Lung (tissue), 12 donors: Measurements from ENCODE around the gene SAA4. TPM values are rescaled to one million over a fixed set of nuclear protein-coding genes. Genes with fewer than 3 reads are reported as not detected.

Source experiments
- ATAC-seq: fragments of 200-7000 bp; cut with Tn5 transposase; one replicate; pipeline ENCODE4 v1.9.1; 2020; ENCODE audit warnings: moderate number of reproducible peaks; ENCODE audit not compliant: insufficient read depth, low FRiP score
- DNase-seq, 3 donors: peaks; one replicate each; pipeline ENCODE4 v3.0.0-alpha.2; 2013 to 2017
- H3K27ac ChIP-seq, 2 donors: one replicate each; pipeline ENCODE4 v1.5.1; 2013; ENCODE audit warnings: mild to moderate bottlenecking in 2 of 2, moderate library complexity in 2 of 2, control low read depth in 1 of 2, inconsistent platforms in 1 of 2, low read depth in 1 of 2, low read length in 1 of 2
- H3K27me3 ChIP-seq, 3 donors: one replicate each; pipeline ENCODE4 v1.5.1; 2013; ENCODE audit warnings: low read length in 2 of 3; ENCODE audit not compliant: control insufficient read depth in 3 of 3, insufficient read depth in 3 of 3
- H3K36me3 ChIP-seq, 4 donors: one replicate each; pipeline ENCODE4 v1.5.1; 2013; ENCODE audit warnings: low read length in 4 of 4, mild to moderate bottlenecking in 1 of 4, moderate library complexity in 1 of 4; ENCODE audit not compliant: control insufficient read depth in 4 of 4, insufficient read depth in 4 of 4
- H3K4me1 ChIP-seq, 5 donors: one replicate each; pipeline ENCODE4 v1.5.1; 2013; ENCODE audit warnings: low read length in 5 of 5, mild to moderate bottlenecking in 2 of 5, moderate library complexity in 1 of 5; ENCODE audit not compliant: control insufficient read depth in 5 of 5, insufficient read depth in 5 of 5
- H3K4me3 ChIP-seq: one replicate; pipeline ENCODE4 v1.5.1; 2013; ENCODE audit warnings: mild to moderate bottlenecking, control low read depth, moderate library complexity
- H3K9ac ChIP-seq, 2 donors: one replicate each; pipeline ENCODE4 v1.5.1; 2013; ENCODE audit warnings: low read length in 2 of 2, control low read depth in 1 of 2; ENCODE audit not compliant: insufficient read depth in 1 of 2
- H3K9me3 ChIP-seq, 4 donors: one replicate each; pipeline ENCODE4 v1.5.1; 2013; ENCODE audit warnings: low read length in 3 of 4, mild to moderate bottlenecking in 1 of 4, moderate library complexity in 1 of 4; ENCODE audit not compliant: control insufficient read depth in 4 of 4, insufficient read depth in 3 of 4
- WGBS, 2 donors: extraction: QIAGEN DNeasy Blood & Tissue Kit; methylation state at CpG; one replicate each; pipeline ENCODE4 v1.1.7; 2013; 5-methylcytosine and 5-hydroxymethylcytosine counted together
- polyA plus RNA-seq, 2 donors: library from polyadenylated mRNA; stranded (reverse); fragments of 200-250 nt; gene quantifications; one replicate each; pipeline ENCODE4 v1.2.1, GENCODE V29; 2013
- total RNA-seq, 2 donors: library from RNA; depleted of rRNA in 1 of 2; stranded (reverse); fragments of >200 nt in 1 of 2; gene quantifications; one replicate each; pipeline ENCODE4 v1.2.1, GENCODE V29; 2014 to 2021
- TF ChIP-seq, protein P1 (sequence below): IDR thresholded peaks from 2 replicates; pipeline ENCODE4 v1.5.1; 2012; ENCODE audit warnings: mild to moderate bottlenecking; ENCODE audit errors: control extremely low read depth, extremely low read depth
- donor health status: control.
- donor health status: control.
- donor health status: Bipolar disorder and iron deficiency.
- donor health status: healthy.
- donor health status: DM: yes; HTN: yes; CAD: no.

The SAA4 gene
- total and polyA plus RNA-seq, 4 donors, result 0.39 to 6.4 (median 3.8) TPM; not detected in 1

- Histone ChIP-seq H3K27me3 (no peaks in the 10 kb centered on the region), H3K4me3 (no peak overlapping the region), H3K36me3 (no peaks in the 10 kb centered on the region), H3K9ac (no peak overlapping the region), H3K4me1 (peaks cover 0 to 1% (median 0%) of the 10 kb centered on the region in 5 donors), H3K9me3 (no peaks in the 10 kb centered on the region), H3K27ac (no peak overlapping the region)
- TF ChIP-seq, protein P1, sequence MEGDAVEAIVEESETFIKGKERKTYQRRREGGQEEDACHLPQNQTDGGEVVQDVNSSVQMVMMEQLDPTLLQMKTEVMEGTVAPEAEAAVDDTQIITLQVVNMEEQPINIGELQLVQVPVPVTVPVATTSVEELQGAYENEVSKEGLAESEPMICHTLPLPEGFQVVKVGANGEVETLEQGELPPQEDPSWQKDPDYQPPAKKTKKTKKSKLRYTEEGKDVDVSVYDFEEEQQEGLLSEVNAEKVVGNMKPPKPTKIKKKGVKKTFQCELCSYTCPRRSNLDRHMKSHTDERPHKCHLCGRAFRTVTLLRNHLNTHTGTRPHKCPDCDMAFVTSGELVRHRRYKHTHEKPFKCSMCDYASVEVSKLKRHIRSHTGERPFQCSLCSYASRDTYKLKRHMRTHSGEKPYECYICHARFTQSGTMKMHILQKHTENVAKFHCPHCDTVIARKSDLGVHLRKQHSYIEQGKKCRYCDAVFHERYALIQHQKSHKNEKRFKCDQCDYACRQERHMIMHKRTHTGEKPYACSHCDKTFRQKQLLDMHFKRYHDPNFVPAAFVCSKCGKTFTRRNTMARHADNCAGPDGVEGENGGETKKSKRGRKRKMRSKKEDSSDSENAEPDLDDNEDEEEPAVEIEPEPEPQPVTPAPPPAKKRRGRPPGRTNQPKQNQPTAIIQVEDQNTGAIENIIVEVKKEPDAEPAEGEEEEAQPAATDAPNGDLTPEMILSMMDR, result no peak
- DNase-seq, result no peak
- no peak for ATAC-seq
Observed at GRCh38 chr11:18259259-18259658, 22.7 kb upstream of the SAA4 start.

DNA sequence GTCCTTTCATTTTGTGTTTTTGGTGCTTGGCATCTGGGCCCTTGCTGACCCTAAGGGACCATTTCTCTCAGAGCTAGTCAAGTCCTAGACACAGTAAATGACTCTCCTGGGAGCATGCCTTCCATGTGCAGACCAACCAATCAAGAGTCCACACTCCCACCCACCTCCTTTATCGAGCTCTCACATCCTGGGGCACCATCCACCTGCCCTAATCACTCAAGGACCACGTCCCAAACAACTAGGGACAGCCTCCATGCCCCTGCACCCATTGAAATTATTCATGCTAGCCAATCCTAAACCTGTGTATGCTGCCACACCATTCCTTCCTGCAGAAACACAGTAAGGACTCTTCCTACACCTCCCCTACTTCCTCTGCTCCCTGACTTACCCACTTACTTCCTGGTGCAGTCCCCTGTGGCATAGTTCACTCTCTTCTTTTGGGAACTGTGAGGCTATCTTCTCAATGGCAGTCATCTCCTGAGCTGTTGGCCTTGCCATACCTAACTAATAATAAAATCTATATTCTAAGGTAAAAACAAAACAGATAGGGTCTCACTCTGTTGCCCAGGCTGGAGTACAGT, 18.3 kb upstream of the SAA4 start:
- DNase-seq (no peak), ATAC-seq (no peak)
- Histone ChIP-seq H3K36me3 (no peaks in the 10 kb centered on the region), H3K27me3 (no peaks in the 10 kb centered on the region), H3K9me3 (no peaks in the 10 kb centered on the region), H3K27ac (no peak overlapping the region), H3K4me3 (no peak overlapping the region), H3K4me1 (peaks cover 0 to 1% (median 0%) of the 10 kb centered on the region in 5 donors), H3K9ac (no peak overlapping the region)
- 69 to 81% methylated on average over 2 of the region's 2 CpGs for WGBS, 2 donors
- TF ChIP-seq, protein P1, result no peak

GRCh38 chr11:18253778-18254338, 17.3 kb upstream of the SAA4 start:
- H3K4me3 ChIP-seq, result no peak overlapping the region
- no peaks in the 10 kb centered on the region for H3K9me3 ChIP-seq
- no peak for DNase-seq
- H3K9ac ChIP-seq, result no peak overlapping the region
- TF ChIP-seq, protein P1, result no peak
- H3K27ac ChIP-seq, result no peak overlapping the region
- 82 to 84% methylated on average over 11 of the region's 11 CpGs for WGBS, 2 donors
- H3K36me3 ChIP-seq, result no peaks in the 10 kb centered on the region
- ATAC-seq, result no peak
- H3K27me3 ChIP-seq, result no peaks in the 10 kb centered on the region
- peaks cover 0 to 1% (median 0%) of the 10 kb centered on the region in 5 donors for H3K4me1 ChIP-seq
